ENCODE data around the gene GGN. TPM values are rescaled to one million over a fixed set of nuclear protein-coding genes. Genes with fewer than 3 reads are reported as not detected.

GGN gene
- total RNA-seq, 4 donors from 2014 or later, result 0.36 to 1.9 (median 1.5) TPM

- H3K4me3 ChIP-seq (ENCODE audit: low read depth, poor library complexity, severe bottlenecking), result no peak overlapping the region
- no peak for TF ChIP-seq CTCF (IDR thresholded peaks at IDR 0.05)
- no peak for TF ChIP-seq POLR2A (IDR thresholded peaks at IDR 0.05)
- DNase-seq (ENCODE audit: low spot score in 2 of 2), result no peak
- WGBS, 2 donors, result 68 to 69% methylated on average over 10 of the region's 10 CpGs
- intact Hi-C loops (cut with DNase I; ENCODE audit: low total_unique reads), result no loop called here
Observed at GRCh38 chr19:38337360-38337653, 50.5 kb downstream of the GGN start.

GRCh38 chr19:38336638-38337359 lies 51.0 kb downstream of the GGN start:
- 2 to 4% methylated on average over 39 to 41 of the region's 41 CpGs for WGBS, 2 donors
- TF ChIP-seq CTCF (IDR thresholded peaks at IDR 0.05), result no peak
- no peak for TF ChIP-seq POLR2A (IDR thresholded peaks at IDR 0.05)
- intact Hi-C loops (cut with DNase I; ENCODE audit: low total_unique reads), result no loop called here
- H3K4me3 ChIP-seq (ENCODE audit: low read depth, poor library complexity, severe bottlenecking), result peak overlapping the region; percentile 46
- DNase-seq (ENCODE audit: low spot score in 2 of 2), result peak; percentile 95 to 99

- no peak for TF ChIP-seq POLR2A (IDR thresholded peaks at IDR 0.05)
- TF ChIP-seq CTCF (IDR thresholded peaks at IDR 0.05), result no peak
- peak; percentile 94 to 99 for DNase-seq (ENCODE audit: low spot score in 2 of 2)
- H3K4me3 ChIP-seq (ENCODE audit: low read depth, poor library complexity, severe bottlenecking), result peak overlapping the region; percentile 46
- intact Hi-C loops (cut with DNase I; ENCODE audit: low total_unique reads), result no loop called here
- whole genome bisulfite sequencing, 2 donors, result 0 to 1% methylated on average over 52 of the region's 52 CpGs
Observed at GRCh38 chr19:38335949-38336637, 51.7 kb downstream of the GGN start.

Other genes starting within 250 kb of the GGN start
- gene DPF1, start 163.8 kb downstream of the GGN start, total RNA-seq, result not detected
- 10 to 100 TPM in 1 of 4 donors, 1 to 10 TPM in 3; 3.8 to 19.6 (median 7.1) TPM for gene PPP1R14A, start 131.7 kb downstream of the GGN start, total RNA-seq
- 100 to 1,000 TPM; 401 to 505 (median 497) TPM for gene SPINT2, start 123.5 kb downstream of the GGN start, total RNA-seq
- 100 to 1,000 TPM; 373 to 601 (median 426) TPM for gene C19orf33, start 83.8 kb downstream of the GGN start, total RNA-seq
- gene YIF1B, start 72.1 kb downstream of the GGN start, total RNA-seq, result 10 to 100 TPM; 14.1 to 38.5 (median 25.5) TPM
- gene KCNK6, start 68.2 kb downstream of the GGN start, total RNA-seq, result 10 to 100 TPM; 20.7 to 29.6 (median 25.5) TPM
- gene CATSPERG, start 52.2 kb downstream of the GGN start, total RNA-seq, result 1 to 10 TPM; 2.9 to 8.7 (median 5.1) TPM
- gene PSMD8, start 13.5 kb downstream of the GGN start, total RNA-seq, result 100 to 1,000 TPM; 222 to 319 (median 311) TPM
- 1 to 10 TPM in 2 of 4 donors, under 1 TPM in 2; 0.34 to 1.9 (median 1.1) TPM for gene SPRED3, start 663 bp upstream of the GGN start, total RNA-seq
- 10 to 100 TPM; 53.6 to 68.5 (median 60.7) TPM for gene FAM98C, start 15.1 kb upstream of the GGN start, total RNA-seq
- gene RASGRP4, start 38.2 kb upstream of the GGN start, total RNA-seq, result 1 to 10 TPM; 1.3 to 2.3 (median 1.7) TPM
- 10 to 100 TPM in 3 of 4 donors, 1 to 10 TPM in 1; 8.4 to 35.1 (median 16.6) TPM for gene RYR1, start 45.7 kb upstream of the GGN start, total RNA-seq
- gene MAP4K1, start 229.9 kb upstream of the GGN start, total RNA-seq, result 1 to 10 TPM in 3 of 4 donors, under 1 TPM in 1; 0.80 to 9.8 (median 5.6) TPM
- gene EIF3K, start 231.2 kb upstream of the GGN start, total RNA-seq, result 100 to 1,000 TPM; 417 to 543 (median 453) TPM

Data from lower leg skin (tissue), 4 donors.